Progenitor cell of endocrine pancreas (in vitro differentiated cells): ENCODE data around the gene PDE7B. TPM values are rescaled to one million over a fixed set of nuclear protein-coding genes. Genes with fewer than 3 reads are reported as not detected.

ENCODE experiments used
- DNase-seq: peaks from one replicate; pipeline ENCODE4 v3.0.0; 2021; ENCODE audit warnings: low spot score; ENCODE audit not compliant: unreplicated experiment
- H3K27ac Mint-ChIP-seq: 2 replicates; pipeline ENCODE4 v1.8.0; 2021; ENCODE audit warnings: mild to moderate bottlenecking, moderate library complexity, mixed read lengths
- H3K27me3 Mint-ChIP-seq: 2 replicates; pipeline ENCODE4 v1.8.0; 2021; ENCODE audit warnings: mixed read lengths
- H3K36me3 Mint-ChIP-seq: 2 replicates; pipeline ENCODE4 v1.8.0; 2022; ENCODE audit warnings: mixed read lengths; ENCODE audit not compliant: insufficient read depth
- H3K4me1 Mint-ChIP-seq: 2 replicates; pipeline ENCODE4 v1.8.0; 2021; ENCODE audit warnings: low read depth, mixed read lengths
- H3K4me3 Mint-ChIP-seq: 2 replicates; pipeline ENCODE4 v1.8.0; 2021; ENCODE audit warnings: low read depth, mild to moderate bottlenecking, moderate library complexity, mixed read lengths
- H3K9me3 Mint-ChIP-seq: 2 replicates; pipeline ENCODE4 v1.8.0; 2021; ENCODE audit warnings: low read depth, mixed read lengths
- CTCF ChIP-seq: fragments of 200-600 bp; sonication (generic); IDR thresholded peaks from one replicate; pipeline ENCODE4 v1.5.0; 2021; ENCODE audit warnings: antibody characterized with exemption, mild to moderate bottlenecking; ENCODE audit not compliant: unreplicated experiment
- total RNA-seq: library from RNA; stranded (reverse); gene quantifications from 2 replicates; pipeline ENCODE4 v1.2.1, GENCODE V29; 2021

Gene PDE7B
- total RNA-seq, 1 donor from 2014 or later = 0.07 TPM

GRCh38 chr6:135909737-135910387 is 58.4 kb downstream of the PDE7B start:
- H3K27ac Mint-ChIP-seq = no peak overlapping the region
- no peak overlapping the region for H3K4me3 Mint-ChIP-seq
- peak; percentile 19 for DNase-seq
- no peaks in the 10 kb centered on the region for H3K27me3 Mint-ChIP-seq
- H3K4me1 Mint-ChIP-seq = no peaks in the 10 kb centered on the region
- no peaks in the 10 kb centered on the region for H3K36me3 Mint-ChIP-seq
- TF ChIP-seq CTCF = peak; percentile 68
- no peaks in the 10 kb centered on the region for H3K9me3 Mint-ChIP-seq

- H3K27me3 Mint-ChIP-seq = no peaks in the 10 kb centered on the region
- no peak for TF ChIP-seq CTCF
- no peaks in the 10 kb centered on the region for H3K9me3 Mint-ChIP-seq
- no peak overlapping the region for H3K4me3 Mint-ChIP-seq
- H3K4me1 Mint-ChIP-seq = no peaks in the 10 kb centered on the region
- no peak for DNase-seq
- no peaks in the 10 kb centered on the region for H3K36me3 Mint-ChIP-seq
- no peak overlapping the region for H3K27ac Mint-ChIP-seq
These were observed 59.5 kb downstream of the PDE7B start for GRCh38 chr6:135910790-135911618.

GRCh38 chr6:135913785-135914184 is 62.3 kb downstream of the PDE7B start:
- no peak overlapping the region for H3K27ac Mint-ChIP-seq
- H3K9me3 Mint-ChIP-seq = no peaks in the 10 kb centered on the region
- no peaks in the 10 kb centered on the region for H3K27me3 Mint-ChIP-seq
- no peak for DNase-seq
- H3K36me3 Mint-ChIP-seq = no peaks in the 10 kb centered on the region
- no peak overlapping the region for H3K4me3 Mint-ChIP-seq
- no peak for TF ChIP-seq CTCF
- H3K4me1 Mint-ChIP-seq = no peaks in the 10 kb centered on the region

GRCh38 chr6:135919026-135919425 is 67.5 kb downstream of the PDE7B start:
- DNase-seq = no peak
- no peaks in the 10 kb centered on the region for H3K36me3 Mint-ChIP-seq

More at GRCh38 chr6:135919026-135919425, 67.5 kb downstream of the PDE7B start:
- Mint-ChIP-seq H3K27ac (no peak overlapping the region), H3K4me1 (no peaks in the 10 kb centered on the region), H3K4me3 (no peak overlapping the region), H3K9me3 (no peaks in the 10 kb centered on the region), H3K27me3 (no peaks in the 10 kb centered on the region)
- no peak for TF ChIP-seq CTCF
